ENCODE results near the gene GLCE. TPM values are rescaled to one million over a fixed set of nuclear protein-coding genes. Genes with fewer than 3 reads are reported as not detected.

GLCE gene
- total RNA-seq, 1 experiment from 2014 or later = 10.2 TPM

DNA sequence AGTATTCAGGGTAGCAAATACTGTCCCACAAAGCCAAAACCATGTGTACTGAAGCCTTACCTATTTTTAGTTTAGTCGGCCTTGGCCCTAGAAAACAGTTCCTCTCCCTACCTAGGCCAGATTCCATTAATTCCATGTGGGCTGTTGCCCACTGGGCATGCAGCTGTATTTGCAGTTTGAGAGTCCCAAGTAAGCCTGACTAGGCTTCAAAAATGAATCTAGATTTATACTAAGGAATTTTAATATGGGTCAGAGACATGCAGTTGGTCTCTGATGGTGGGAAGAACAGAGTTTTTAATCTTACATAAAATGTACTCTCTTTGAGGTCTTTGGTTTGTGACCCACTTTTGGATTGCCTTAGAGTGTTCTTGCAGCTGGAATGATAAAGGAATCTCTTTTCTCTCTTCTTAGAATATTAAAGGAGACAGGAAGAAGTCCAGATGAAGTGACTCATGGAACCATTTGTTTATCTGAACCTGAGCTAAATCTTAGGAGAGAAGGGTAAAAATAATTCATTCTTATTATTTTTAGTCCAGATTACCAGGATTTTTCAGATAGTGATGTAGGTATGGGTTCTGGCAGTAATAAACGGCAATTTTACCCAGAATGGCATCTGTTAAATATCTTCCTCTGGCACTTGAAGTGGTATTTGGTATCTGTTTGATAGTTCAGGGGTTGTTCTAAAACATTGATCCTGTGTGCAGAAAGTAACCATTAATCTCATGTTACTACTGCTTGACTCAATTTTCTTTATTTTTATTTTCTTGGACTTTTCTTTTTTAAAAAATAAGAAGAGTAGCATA is 33.8 kb downstream of the GLCE start:
- Mint-ChIP-seq H3K27ac (ENCODE audit: unreplicated experiment) (no peak overlapping the region), H3K27me3 (ENCODE audit: insufficient read depth, unreplicated experiment) (no peaks in the 10 kb centered on the region), H3K4me3 (ENCODE audit: unreplicated experiment) (no peak overlapping the region), H3K36me3 (ENCODE audit: insufficient read depth, unreplicated experiment) (peaks cover 5% of the 10 kb centered on the region), H3K9me3 (ENCODE audit: unreplicated experiment) (peaks cover 18% of the 10 kb centered on the region), H3K4me1 (ENCODE audit: low read depth, unreplicated experiment) (no peaks in the 10 kb centered on the region)
- intact Hi-C loops (cut with micrococcal nuclease; ENCODE audit: unreplicated experiment) = no loop called here
- POLR2A ChIA-PET = no interaction called here
- TF ChIP-seq, protein P1, sequence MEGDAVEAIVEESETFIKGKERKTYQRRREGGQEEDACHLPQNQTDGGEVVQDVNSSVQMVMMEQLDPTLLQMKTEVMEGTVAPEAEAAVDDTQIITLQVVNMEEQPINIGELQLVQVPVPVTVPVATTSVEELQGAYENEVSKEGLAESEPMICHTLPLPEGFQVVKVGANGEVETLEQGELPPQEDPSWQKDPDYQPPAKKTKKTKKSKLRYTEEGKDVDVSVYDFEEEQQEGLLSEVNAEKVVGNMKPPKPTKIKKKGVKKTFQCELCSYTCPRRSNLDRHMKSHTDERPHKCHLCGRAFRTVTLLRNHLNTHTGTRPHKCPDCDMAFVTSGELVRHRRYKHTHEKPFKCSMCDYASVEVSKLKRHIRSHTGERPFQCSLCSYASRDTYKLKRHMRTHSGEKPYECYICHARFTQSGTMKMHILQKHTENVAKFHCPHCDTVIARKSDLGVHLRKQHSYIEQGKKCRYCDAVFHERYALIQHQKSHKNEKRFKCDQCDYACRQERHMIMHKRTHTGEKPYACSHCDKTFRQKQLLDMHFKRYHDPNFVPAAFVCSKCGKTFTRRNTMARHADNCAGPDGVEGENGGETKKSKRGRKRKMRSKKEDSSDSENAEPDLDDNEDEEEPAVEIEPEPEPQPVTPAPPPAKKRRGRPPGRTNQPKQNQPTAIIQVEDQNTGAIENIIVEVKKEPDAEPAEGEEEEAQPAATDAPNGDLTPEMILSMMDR (IDR thresholded peaks at IDR 0.05; ENCODE audit: insufficient read depth in 1 of 2, low read depth in 1 of 2, low read length in 1 of 2, severe bottlenecking in 1 of 2, unreplicated experiment in 1 of 2) = no peak
- Histone ChIP-seq H3K4me3 (ENCODE audit: low read depth, low read length) (no peak overlapping the region), H3K4me1 (no peaks in the 10 kb centered on the region), H3K36me3 (ENCODE audit: control insufficient read depth, insufficient read depth, low read length) (no peaks in the 10 kb centered on the region), H3K27me3 (replicated peaks; ENCODE audit: control insufficient read depth, insufficient read depth, low read length) (no peaks in the 10 kb centered on the region), H3K9me3 (no peaks in the 10 kb centered on the region)
- BruUV-seq (replicated peaks) = no TSS peak
- DNase-seq = no peak
- CTCF ChIA-PET = no interaction called here

DNA sequence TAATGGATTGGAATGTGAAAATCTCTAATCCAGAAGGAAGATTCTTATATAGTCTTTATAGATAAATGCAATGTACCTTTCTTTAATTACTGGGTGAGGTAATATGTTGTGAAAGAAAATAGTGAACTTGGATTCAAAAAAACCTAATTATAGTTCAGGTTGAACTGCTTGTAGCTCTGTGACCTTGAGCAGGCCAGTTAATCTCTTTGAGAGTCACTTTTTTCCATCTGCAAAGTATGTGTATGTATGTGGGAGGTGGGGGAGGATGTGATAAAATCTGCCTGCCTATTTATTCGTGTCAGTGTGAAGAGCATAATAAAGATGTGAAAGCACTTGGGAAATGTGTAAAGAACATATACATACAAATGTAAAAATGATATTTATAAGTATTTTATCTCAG is 34.4 kb downstream of the GLCE start:
- Histone ChIP-seq H3K27me3 (replicated peaks; ENCODE audit: control insufficient read depth, insufficient read depth, low read length) (no peaks in the 10 kb centered on the region), H3K4me3 (ENCODE audit: low read depth, low read length) (no peak overlapping the region), H3K9me3 (no peaks in the 10 kb centered on the region), H3K4me1 (peaks cover 3% of the 10 kb centered on the region; the same call in 1 of the 2 replicates), H3K36me3 (ENCODE audit: control insufficient read depth, insufficient read depth, low read length) (no peaks in the 10 kb centered on the region)
- POLR2A ChIA-PET = no interaction called here
- Mint-ChIP-seq H3K36me3 (ENCODE audit: insufficient read depth, unreplicated experiment) (peaks cover 5% of the 10 kb centered on the region), H3K4me1 (ENCODE audit: low read depth, unreplicated experiment) (no peaks in the 10 kb centered on the region), H3K27ac (ENCODE audit: unreplicated experiment) (no peak overlapping the region), H3K9me3 (ENCODE audit: unreplicated experiment) (peaks cover 13% of the 10 kb centered on the region), H3K27me3 (ENCODE audit: insufficient read depth, unreplicated experiment) (no peaks in the 10 kb centered on the region), H3K4me3 (ENCODE audit: unreplicated experiment) (no peak overlapping the region)
- intact Hi-C loops (cut with micrococcal nuclease; ENCODE audit: unreplicated experiment) = no loop called here
- CTCF ChIA-PET = no interaction called here
- DNase-seq = no peak
- TF ChIP-seq, protein P1 (IDR thresholded peaks at IDR 0.05; ENCODE audit: insufficient read depth in 1 of 2, low read depth in 1 of 2, low read length in 1 of 2, severe bottlenecking in 1 of 2, unreplicated experiment in 1 of 2) = no peak
- BruUV-seq (replicated peaks) = no TSS peak

DNA sequence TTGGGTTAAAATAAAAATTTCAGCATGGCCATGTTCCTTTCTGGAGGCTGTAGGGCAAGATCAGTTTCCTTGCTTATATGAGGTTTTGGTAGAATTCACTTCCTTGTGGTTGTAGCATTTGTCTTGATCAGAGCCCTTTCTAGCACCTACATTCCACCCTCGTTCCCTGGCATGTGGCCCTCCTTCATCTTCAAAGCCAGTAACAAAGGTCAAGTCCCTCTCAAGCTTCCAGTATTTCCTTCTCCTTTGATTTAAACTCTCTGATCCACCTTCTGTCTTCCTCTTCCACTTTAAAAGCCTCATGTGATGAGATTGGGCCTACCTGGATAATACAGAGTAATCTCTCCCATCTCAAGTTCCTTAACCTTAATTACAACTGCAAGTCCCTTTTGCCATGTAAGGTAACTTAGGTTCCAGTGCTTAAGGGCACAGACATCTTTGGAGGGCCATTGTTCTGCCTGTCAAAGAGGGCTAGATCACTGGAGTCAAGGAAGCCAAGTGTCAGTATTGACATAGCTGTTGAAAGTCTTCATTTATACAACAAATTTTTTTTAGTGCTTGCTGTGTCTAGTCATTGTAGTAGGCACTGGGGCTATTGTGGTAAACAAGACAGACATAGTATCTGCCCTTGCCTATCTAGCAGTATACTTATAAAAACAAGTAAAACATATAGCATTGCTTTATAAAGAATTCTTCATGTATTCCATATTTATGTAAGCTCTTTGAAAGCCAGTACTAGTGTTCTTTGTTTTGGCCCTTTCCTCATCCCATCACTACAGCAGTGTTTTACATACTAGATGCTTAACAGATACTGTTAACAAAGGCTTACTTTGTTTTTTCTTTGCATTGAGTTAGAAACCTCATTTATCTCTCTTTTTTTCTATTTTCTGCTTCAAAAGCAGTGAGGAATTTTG is 40.7 kb downstream of the GLCE start:
- peak overlapping the region; percentile 3 for H3K4me3 Mint-ChIP-seq (ENCODE audit: unreplicated experiment)
- peaks cover 19% of the 10 kb centered on the region for H3K4me1 Mint-ChIP-seq (ENCODE audit: low read depth, unreplicated experiment)
- Histone ChIP-seq H3K4me3 (ENCODE audit: low read depth, low read length) (no peak overlapping the region), H3K4me1 (peaks cover 29% of the 10 kb centered on the region), H3K9me3 (no peaks in the 10 kb centered on the region), H3K36me3 (ENCODE audit: control insufficient read depth, insufficient read depth, low read length) (no peaks in the 10 kb centered on the region), H3K27me3 (replicated peaks; ENCODE audit: control insufficient read depth, insufficient read depth, low read length) (no peaks in the 10 kb centered on the region)
- no peaks in the 10 kb centered on the region for H3K9me3 Mint-ChIP-seq (ENCODE audit: unreplicated experiment)
- H3K27me3 Mint-ChIP-seq (ENCODE audit: insufficient read depth, unreplicated experiment) = no peaks in the 10 kb centered on the region
- TF ChIP-seq, protein P1 (IDR thresholded peaks at IDR 0.05; ENCODE audit: insufficient read depth in 1 of 2, low read depth in 1 of 2, low read length in 1 of 2, severe bottlenecking in 1 of 2, unreplicated experiment in 1 of 2) = no peak
- POLR2A ChIA-PET = no interaction called here
- CTCF ChIA-PET = interaction anchor here (0.7 kb wide), 1 partner anchor 13 kb away, joined by 3 read pairs; no protein-coding TSS in a partner anchor
- H3K27ac Mint-ChIP-seq (ENCODE audit: unreplicated experiment) = peak overlapping the region; percentile 34
- peak; percentile 36 to 54 for DNase-seq
- peaks cover 7% of the 10 kb centered on the region for H3K36me3 Mint-ChIP-seq (ENCODE audit: insufficient read depth, unreplicated experiment)
- intact Hi-C loops (cut with micrococcal nuclease; ENCODE audit: unreplicated experiment) = loop anchor here (1.0 kb wide), 1 partner anchor 23 kb away; no protein-coding TSS in a partner anchor
- BruUV-seq (replicated peaks) = no TSS peak
